G401 (cell line): ENCODE results near the gene PDGFB. TPM values are rescaled to one million over a fixed set of nuclear protein-coding genes. Genes with fewer than 3 reads are reported as not detected.

Source experiments
- DNase-seq: peaks from one replicate; pipeline ENCODE4 v3.0.0-alpha.2; 2015; ENCODE audit warnings: low spot score
- in situ Hi-C: cut with HindIII; loops from 2 replicates; pipeline ENCODE4 v1.10.0; 2016; ENCODE audit warnings: low sequenced_read_pairs, mixed read lengths
- total RNA-seq: library from RNA; depleted of rRNA; stranded (reverse); fragments of >200 nt; shearing (Covaris generic); gene quantifications from 2 replicates; pipeline ENCODE4 v1.2.3, GENCODE V29; 2014

Gene PDGFB
- total RNA-seq, 1 experiment from 2014 or later: 17.1 TPM

DNA sequence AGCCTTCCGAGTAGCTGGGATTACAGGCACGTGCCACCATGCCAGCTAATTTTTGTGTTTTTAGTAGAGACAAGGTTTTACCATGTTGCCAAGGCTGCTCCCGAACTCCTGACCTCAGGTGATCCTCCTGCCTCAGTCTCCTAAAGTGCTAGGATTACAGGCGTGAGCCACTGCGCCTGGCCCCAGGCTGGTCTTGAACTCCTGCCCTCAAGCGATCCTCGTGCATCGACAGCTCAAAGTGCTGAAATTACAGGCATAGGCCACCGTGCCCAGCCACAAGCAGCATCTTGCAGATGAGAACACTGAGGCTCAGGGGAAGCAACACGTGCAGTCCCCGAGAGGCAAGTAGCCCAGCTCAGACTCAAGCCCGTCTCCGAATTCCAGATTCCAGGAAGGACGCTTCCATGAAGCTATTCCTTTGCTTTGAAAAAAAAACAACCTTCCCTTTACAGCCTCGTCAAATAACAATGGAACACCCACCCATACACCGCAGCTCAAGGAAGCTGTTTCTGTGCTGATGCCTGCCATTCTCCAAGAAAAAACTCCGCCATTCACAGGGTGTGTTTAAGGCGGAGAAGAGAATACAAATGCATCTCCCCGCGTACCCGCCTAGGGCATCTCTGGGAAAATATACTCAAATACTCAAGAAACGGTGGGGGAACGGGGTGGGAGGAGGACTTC lies 34.5 kb upstream of the PDGFB start:
- in situ Hi-C loops: no loop called here
- DNase-seq: no peak

- no peak for DNase-seq
- in situ Hi-C loops: no loop called here
These were observed 33.3 kb upstream of the PDGFB start for GRCh38 chr22:39278040-39278439.

DNA sequence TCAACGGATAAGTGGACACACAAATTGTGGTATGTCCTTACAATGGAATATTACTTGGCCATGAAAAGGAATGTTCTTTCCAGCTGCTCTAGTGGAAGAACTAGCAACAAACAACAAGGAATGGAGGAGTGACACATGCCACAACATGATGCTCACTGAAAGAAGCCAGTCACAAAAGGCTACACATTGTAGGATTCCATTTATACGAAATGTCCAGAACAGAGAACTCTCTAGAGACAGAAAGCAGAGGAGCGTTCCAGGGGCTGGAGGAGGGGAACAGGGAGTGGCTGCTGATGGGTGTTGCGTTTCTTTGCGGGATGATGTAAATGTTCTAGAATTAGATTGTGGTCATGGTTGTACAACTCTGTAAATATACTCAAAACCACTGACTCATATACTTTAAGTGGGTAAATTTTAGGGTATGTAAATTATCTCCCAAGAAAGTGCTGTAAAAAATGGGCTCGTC lies 32.4 kb upstream of the PDGFB start:
- in situ Hi-C loops: no loop called here
- no peak for DNase-seq

DNA sequence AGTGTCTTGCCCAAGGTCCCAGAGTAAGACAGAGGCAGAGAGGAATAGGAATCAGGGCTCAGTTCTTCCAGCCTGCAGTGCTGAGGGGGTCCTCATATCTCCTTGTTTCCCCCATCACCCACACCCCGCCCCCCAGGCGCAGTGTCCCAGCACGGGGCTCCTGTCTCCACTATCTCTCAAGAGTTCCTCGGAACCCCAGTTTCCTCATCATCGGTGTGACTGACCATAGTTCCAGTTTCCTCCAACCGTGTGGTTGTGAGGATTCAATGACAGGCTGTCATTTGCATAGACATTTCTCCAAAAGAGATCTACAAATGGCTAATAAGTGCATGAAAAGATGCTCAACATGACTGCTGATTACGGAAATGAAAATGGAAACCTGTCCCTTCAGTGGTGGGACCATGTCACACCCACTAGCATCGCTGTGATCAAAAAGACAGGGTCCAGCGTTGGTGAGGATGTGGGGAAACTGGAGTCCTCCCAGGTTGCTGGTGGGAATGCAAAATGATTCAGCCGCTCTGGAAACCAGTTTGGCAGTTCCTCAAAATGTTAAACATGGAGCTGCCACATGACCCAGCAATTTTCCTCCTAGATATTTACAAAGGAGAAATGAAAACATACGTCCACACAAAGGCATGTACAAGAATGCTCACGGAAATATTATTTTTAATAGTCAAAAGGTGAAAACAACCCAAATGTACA lies 31.8 kb upstream of the PDGFB start:
- in situ Hi-C loops: no loop called here
- no peak for DNase-seq

DNA sequence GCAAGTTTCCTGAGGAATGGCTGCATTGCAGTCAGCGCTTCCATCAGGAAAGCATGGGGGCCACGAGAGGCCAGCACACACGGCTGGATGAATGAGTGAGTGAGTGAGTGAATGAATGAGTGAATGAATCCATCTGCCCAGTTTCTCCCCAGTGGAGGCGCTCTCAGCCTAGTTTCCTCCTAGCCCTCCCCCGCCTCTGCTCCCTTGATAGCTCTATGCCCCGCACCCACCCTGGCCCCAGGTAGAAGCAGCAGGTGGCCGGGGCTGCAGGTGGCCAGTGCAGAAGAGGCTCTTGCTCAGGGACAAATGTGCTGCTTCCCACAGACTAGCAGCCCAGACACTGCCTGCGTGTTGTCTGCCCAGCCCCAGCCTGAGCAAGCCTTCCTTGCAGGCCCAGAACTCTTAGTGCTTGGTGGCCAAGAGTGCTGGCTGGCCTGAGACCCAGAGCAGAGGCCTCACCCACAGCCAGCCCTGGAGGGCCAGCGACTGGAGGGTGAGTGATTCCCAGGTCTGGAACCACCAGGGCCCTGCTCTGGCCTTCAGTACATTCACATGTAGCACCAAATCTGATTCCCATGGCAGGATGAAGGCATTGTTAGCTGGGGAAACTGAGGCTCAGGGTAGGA lies 31.1 kb upstream of the PDGFB start:
- in situ Hi-C loops: no loop called here
- DNase-seq: no peak

- in situ Hi-C loops: no loop called here
- no peak for DNase-seq
These were observed 29.4 kb upstream of the PDGFB start for GRCh38 chr22:39273950-39274887.

GRCh38 chr22:39270792-39271191 lies 26.0 kb upstream of the PDGFB start:
- in situ Hi-C loops: no loop called here
- no peak for DNase-seq

GRCh38 chr22:39270280-39270679 lies 25.5 kb upstream of the PDGFB start:
- in situ Hi-C loops: no loop called here
- DNase-seq: no peak

GRCh38 chr22:39269095-39269790 lies 24.5 kb upstream of the PDGFB start:
- DNase-seq: no peak
- in situ Hi-C loops: no loop called here

- DNase-seq: no peak
- in situ Hi-C loops: no loop called here
These were observed 23.9 kb upstream of the PDGFB start for GRCh38 chr22:39268645-39269044.

DNA sequence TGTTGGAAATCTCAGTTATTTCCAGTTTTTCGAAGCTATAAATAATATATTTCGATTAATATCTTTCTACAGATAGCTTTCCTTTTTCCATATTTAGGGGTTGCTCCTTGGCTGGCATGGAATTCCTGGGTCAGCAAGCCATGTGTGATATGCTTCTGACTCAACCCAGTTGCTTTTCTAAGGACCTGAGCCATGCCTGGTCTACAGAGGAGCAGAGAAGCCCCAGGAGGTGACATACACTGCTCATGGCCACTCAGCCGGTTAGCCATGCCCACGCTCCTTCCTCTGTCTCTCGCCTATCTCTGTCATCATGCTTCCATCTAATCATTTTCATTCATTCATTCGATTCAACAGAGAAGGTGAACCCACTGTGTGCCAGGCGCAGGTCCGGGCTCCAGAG lies 23.2 kb upstream of the PDGFB start:
- in situ Hi-C loops: no loop called here
- no peak for DNase-seq

- in situ Hi-C loops: no loop called here
- no peak for DNase-seq
These were observed 21.7 kb upstream of the PDGFB start for GRCh38 chr22:39266398-39267030.

DNA sequence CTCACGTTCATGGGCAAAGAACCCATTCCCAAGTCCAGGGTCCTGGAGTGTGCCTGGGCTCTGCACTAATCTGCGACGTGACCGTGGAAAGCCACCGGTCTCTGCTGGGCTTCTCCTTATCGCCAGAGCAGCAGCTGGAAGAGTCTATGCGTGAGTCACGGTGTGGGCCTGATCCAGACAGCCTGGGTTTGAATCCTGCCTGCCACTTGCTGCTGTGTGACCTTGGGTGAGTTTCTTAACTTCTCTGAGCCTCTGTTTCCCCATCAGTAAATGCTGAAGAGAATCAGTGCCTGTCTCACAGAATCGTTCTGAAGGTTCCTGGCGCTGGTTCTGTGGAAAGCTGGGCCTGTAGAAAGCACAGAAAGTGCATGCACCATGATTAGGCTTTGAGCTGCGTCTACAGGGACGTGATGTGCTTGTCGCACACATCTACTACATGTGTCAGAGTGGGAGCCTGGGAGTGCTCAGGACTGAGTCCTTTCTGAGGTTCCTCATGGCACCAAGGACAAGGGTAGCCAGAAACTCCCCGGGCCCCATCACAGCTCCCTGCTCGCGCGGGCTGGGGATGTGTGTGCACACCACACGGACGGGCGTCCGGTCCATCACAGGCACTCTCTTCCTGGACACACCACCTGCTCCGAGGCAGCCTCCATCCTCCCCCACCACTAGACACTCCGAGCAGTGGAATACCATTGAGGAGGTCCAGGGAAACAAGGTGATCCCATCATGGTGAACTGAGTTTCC lies 20.5 kb upstream of the PDGFB start:
- no peak for DNase-seq
- in situ Hi-C loops: no loop called here

DNA sequence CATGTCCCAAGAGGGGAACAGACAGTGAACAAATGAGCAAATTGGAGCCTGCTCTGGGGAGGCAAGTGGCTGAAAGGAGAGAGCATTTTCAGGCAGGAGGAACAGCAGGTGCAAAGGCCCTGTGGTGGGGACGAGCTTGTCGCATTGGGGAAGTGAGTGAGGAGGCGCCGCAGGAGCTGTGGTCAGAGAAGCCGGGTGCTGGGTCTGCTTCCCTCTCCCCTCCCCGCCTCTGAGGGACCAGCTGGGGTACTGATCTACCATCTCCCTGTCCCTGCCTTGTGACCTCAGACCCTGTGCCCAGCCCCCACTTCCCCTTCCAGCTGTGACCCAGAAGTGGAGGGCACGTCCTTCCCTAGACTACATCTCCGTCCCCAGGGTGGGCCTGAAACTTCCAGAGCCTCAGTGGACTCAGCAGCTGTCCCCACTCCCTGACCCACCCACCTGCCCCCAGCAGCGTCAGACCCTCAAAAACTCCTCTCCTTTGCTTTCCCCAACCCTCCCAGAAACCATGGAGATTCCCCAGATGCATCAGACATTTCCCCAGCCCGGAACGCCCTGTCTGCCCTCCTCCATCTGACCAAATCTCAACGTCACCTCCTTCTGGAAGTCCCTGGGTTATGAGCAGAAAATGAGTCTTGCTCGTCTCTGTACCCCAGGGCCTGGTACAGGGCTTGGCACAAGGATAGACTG lies 19.7 kb upstream of the PDGFB start:
- DNase-seq: no peak
- in situ Hi-C loops: no loop called here

GRCh38 chr22:39263626-39264348 lies 19.0 kb upstream of the PDGFB start:
- in situ Hi-C loops: no loop called here
- no peak for DNase-seq

- in situ Hi-C loops: no loop called here
- no peak for DNase-seq
These were observed 14.9 kb upstream of the PDGFB start for GRCh38 chr22:39259666-39260065.
